ENCODE measurements around the gene ERP44. TPM values are rescaled to one million over a fixed set of nuclear protein-coding genes. Genes with fewer than 3 reads are reported as not detected.

ERP44 gene
- total RNA-seq, 4 donors from 2014 or later: 7.6 to 21.9 (median 12.6) TPM

GRCh38 chr9:100057624-100058023 is 41.2 kb downstream of the ERP44 start:
- intact Hi-C loops (cut with DNase I; ENCODE audit: low total_unique reads): no loop called here
- H3K27ac ChIP-seq: no peak overlapping the region
- H3K9me3 ChIP-seq: no peaks in the 10 kb centered on the region
- no peaks in the 10 kb centered on the region for H3K36me3 ChIP-seq
- H3K4me3 ChIP-seq: no peak overlapping the region
- H3K4me1 ChIP-seq: no peaks in the 10 kb centered on the region
- TF ChIP-seq POLR2A (IDR thresholded peaks at IDR 0.05): no peak
- TF ChIP-seq CTCF (IDR thresholded peaks at IDR 0.05): no peak
- DNase-seq: no peak
- H3K27me3 ChIP-seq: no peaks in the 10 kb centered on the region

- no peaks in the 10 kb centered on the region for H3K4me1 ChIP-seq
- H3K27me3 ChIP-seq: no peaks in the 10 kb centered on the region
- DNase-seq: no peak
- no peaks in the 10 kb centered on the region for H3K36me3 ChIP-seq
- intact Hi-C loops (cut with DNase I; ENCODE audit: low total_unique reads): no loop called here
- H3K4me3 ChIP-seq: no peak overlapping the region
- no peaks in the 10 kb centered on the region for H3K9me3 ChIP-seq
- TF ChIP-seq CTCF (IDR thresholded peaks at IDR 0.05) (no peak), POLR2A (IDR thresholded peaks at IDR 0.05) (no peak)
- no peak overlapping the region for H3K27ac ChIP-seq
Measured at GRCh38 chr9:100056561-100056960, 42.2 kb downstream of the ERP44 start.

GRCh38 chr9:100052375-100052774 is 46.4 kb downstream of the ERP44 start:
- Histone ChIP-seq H3K36me3 (no peaks in the 10 kb centered on the region), H3K27me3 (no peaks in the 10 kb centered on the region), H3K4me3 (no peak overlapping the region), H3K4me1 (no peaks in the 10 kb centered on the region), H3K27ac (no peak overlapping the region), H3K9me3 (no peaks in the 10 kb centered on the region)
- no peak for DNase-seq
- TF ChIP-seq POLR2A (IDR thresholded peaks at IDR 0.05): no peak
- no peak for TF ChIP-seq CTCF (IDR thresholded peaks at IDR 0.05)
- intact Hi-C loops (cut with DNase I; ENCODE audit: low total_unique reads): no loop called here

GRCh38 chr9:100049551-100049950 is 49.2 kb downstream of the ERP44 start:
- no peak for DNase-seq
- Histone ChIP-seq H3K27ac (no peak overlapping the region), H3K9me3 (no peaks in the 10 kb centered on the region), H3K27me3 (no peaks in the 10 kb centered on the region), H3K4me3 (no peak overlapping the region), H3K36me3 (no peaks in the 10 kb centered on the region), H3K4me1 (no peaks in the 10 kb centered on the region)
- TF ChIP-seq CTCF (IDR thresholded peaks at IDR 0.05) (no peak), POLR2A (IDR thresholded peaks at IDR 0.05) (no peak)
- intact Hi-C loops (cut with DNase I; ENCODE audit: low total_unique reads): no loop called here

GRCh38 chr9:100038472-100038871 is 60.3 kb downstream of the ERP44 start:
- Histone ChIP-seq H3K9me3 (peaks cover 0 to 4% of the 10 kb centered on the region in 2 donors), H3K36me3 (no peaks in the 10 kb centered on the region), H3K27ac (no peak overlapping the region), H3K27me3 (no peaks in the 10 kb centered on the region), H3K4me3 (no peak overlapping the region), H3K4me1 (no peaks in the 10 kb centered on the region)
- DNase-seq: no peak
- intact Hi-C loops (cut with DNase I; ENCODE audit: low total_unique reads): no loop called here
- TF ChIP-seq POLR2A (IDR thresholded peaks at IDR 0.05) (no peak), CTCF (IDR thresholded peaks at IDR 0.05) (no peak)
